ENCODE results near the gene ISCA1.

ISCA1 gene

GRCh38 chr9:86242071-86242470 lies 40.3 kb downstream of the ISCA1 start:
- TF ChIP-seq CTCF (IDR thresholded peaks at IDR 0.05; ENCODE audit: low read depth, low read length), result no peak
- DNase-seq (ENCODE audit: low read depth in 2 of 2), result peak; percentile 7 to 33
- H3K4me3 ChIP-seq (replicated peaks in 1 of 2; ENCODE audit: low read depth in 2 of 2, low read length in 2 of 2), result no peak overlapping the region

- no peak for TF ChIP-seq CTCF (IDR thresholded peaks at IDR 0.05; ENCODE audit: low read depth, low read length)
- H3K4me3 ChIP-seq (replicated peaks in 1 of 2; ENCODE audit: low read depth in 2 of 2, low read length in 2 of 2), result no peak overlapping the region
- DNase-seq (ENCODE audit: low read depth in 2 of 2), result no peak
Measured at GRCh38 chr9:86241216-86241615, 41.1 kb downstream of the ISCA1 start.

GRCh38 chr9:86238861-86239770 lies 43.2 kb downstream of the ISCA1 start:
- DNase-seq (ENCODE audit: low read depth in 2 of 2), result peak; percentile 14 to 26
- TF ChIP-seq CTCF (IDR thresholded peaks at IDR 0.05; ENCODE audit: low read depth, low read length), result no peak
- no peak overlapping the region for H3K4me3 ChIP-seq (replicated peaks in 1 of 2; ENCODE audit: low read depth in 2 of 2, low read length in 2 of 2)

DNA sequence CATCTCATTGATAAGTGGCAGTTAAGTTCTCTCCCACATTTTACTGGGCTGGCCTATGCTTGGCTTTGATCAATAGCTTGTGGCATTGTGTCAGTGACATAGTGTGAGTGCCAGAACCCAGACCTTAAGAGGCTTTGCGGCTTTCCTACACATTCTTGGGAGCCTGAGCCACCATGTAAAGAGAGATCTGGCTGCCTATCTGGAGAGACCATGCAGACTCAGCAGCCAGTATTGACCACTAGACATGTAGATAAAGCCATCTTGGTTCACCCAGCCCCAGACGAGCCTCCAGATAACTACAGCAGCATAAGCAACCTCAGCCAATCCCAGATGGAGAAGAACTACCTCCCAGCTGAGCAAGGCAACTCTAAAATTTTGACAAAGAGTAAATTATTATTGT lies 51.5 kb downstream of the ISCA1 start:
- TF ChIP-seq CTCF (IDR thresholded peaks at IDR 0.05; ENCODE audit: low read depth, low read length), result no peak
- no peak for DNase-seq (ENCODE audit: low read depth in 2 of 2)
- H3K4me3 ChIP-seq (replicated peaks in 1 of 2; ENCODE audit: low read depth in 2 of 2, low read length in 2 of 2), result no peak overlapping the region

DNA sequence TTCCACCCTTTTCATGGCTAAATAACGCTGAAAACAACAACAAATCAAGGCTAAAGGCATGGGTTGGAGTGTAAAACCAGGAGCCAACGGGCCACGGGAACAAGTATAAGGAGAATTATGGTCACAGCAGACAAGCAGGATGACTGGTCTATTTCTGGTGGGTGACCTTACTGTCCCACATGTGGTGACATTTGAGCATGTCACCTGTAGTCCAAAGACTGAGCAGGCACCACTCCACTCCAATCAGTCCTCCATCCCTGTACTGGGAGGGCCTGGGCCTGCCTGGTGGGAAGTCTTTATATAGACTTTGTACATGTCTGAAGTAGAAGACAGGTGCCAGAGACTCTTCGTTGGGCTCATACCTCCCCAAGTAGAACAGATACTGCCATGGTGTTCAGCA lies 59.7 kb downstream of the ISCA1 start:
- TF ChIP-seq CTCF (IDR thresholded peaks at IDR 0.05; ENCODE audit: low read depth, low read length), result no peak
- no peak overlapping the region for H3K4me3 ChIP-seq (replicated peaks in 1 of 2; ENCODE audit: low read depth in 2 of 2, low read length in 2 of 2)
- no peak for DNase-seq (ENCODE audit: low read depth in 2 of 2)

DNA sequence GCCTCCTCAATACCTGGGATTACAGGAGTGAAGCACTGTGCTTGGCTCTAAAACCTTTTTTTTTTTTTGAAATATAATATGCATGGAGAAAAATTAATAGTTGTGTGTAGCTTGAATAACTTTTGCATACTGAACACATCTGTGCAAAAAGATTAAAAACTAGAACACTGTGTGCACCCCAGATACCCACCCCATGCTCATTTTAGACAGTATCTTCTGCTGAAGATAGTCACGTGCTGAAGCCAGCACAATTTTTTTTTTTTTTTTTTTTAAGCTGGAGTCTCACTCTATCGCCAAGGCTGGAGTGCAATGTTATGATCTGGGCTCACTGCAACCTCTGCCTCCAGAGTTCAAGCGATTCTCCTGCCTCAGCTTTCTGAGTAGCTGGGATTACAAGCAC lies 62.7 kb downstream of the ISCA1 start:
- TF ChIP-seq CTCF (IDR thresholded peaks at IDR 0.05; ENCODE audit: low read depth, low read length), result no peak
- no peak for DNase-seq (ENCODE audit: low read depth in 2 of 2)

More for the DNA sequence above, 62.7 kb downstream of the ISCA1 start:
- H3K4me3 ChIP-seq (replicated peaks in 1 of 2; ENCODE audit: low read depth in 2 of 2, low read length in 2 of 2), result no peak overlapping the region

Measured in cardiac fibroblast (primary cell).